NK-92 (cell line): ENCODE measurements around the gene SLC17A3.

ENCODE experiments used
- DNase-seq: peaks from one replicate; lab custom pipeline; 2025; ENCODE audit not compliant: unreplicated experiment; lab: John Stamatoyannopoulos, UW

Gene SLC17A3

GRCh38 chr6:25889877-25890853 lies 16.1 kb upstream of the SLC17A3 start:
- DNase-seq, result no peak

GRCh38 chr6:25888626-25889025 lies 14.6 kb upstream of the SLC17A3 start:
- no peak for DNase-seq

- no peak for DNase-seq
These were observed 12.0 kb upstream of the SLC17A3 start for GRCh38 chr6:25886066-25886465.

GRCh38 chr6:25883991-25884390 lies 9.9 kb upstream of the SLC17A3 start:
- no peak for DNase-seq

GRCh38 chr6:25883536-25883935 lies 9.5 kb upstream of the SLC17A3 start:
- no peak for DNase-seq

GRCh38 chr6:25882051-25882496 lies 8.0 kb upstream of the SLC17A3 start:
- no peak for DNase-seq

- no peak for DNase-seq
These were observed 6.6 kb upstream of the SLC17A3 start for GRCh38 chr6:25880601-25881000.

- no peak for DNase-seq
These were observed 4.8 kb upstream of the SLC17A3 start for GRCh38 chr6:25878721-25879322.

- DNase-seq, result no peak
These were observed 2.0 kb upstream of the SLC17A3 start for GRCh38 chr6:25875926-25876602.

GRCh38 chr6:25875563-25875905 lies 1.5 kb upstream of the SLC17A3 start:
- DNase-seq, result no peak

- no peak for DNase-seq
These were observed 949 bp upstream of the SLC17A3 start for GRCh38 chr6:25874822-25875562.

GRCh38 chr6:25872814-25873213 lies 1.2 kb downstream of the SLC17A3 start:
- no peak for DNase-seq

- no peak for DNase-seq
These were observed 4.2 kb downstream of the SLC17A3 start for GRCh38 chr6:25869840-25870239.

GRCh38 chr6:25868436-25869183 lies 5.4 kb downstream of the SLC17A3 start:
- DNase-seq, result no peak

GRCh38 chr6:25866011-25866410 lies 8.0 kb downstream of the SLC17A3 start:
- DNase-seq, result no peak

GRCh38 chr6:25863360-25863759 lies 10.7 kb downstream of the SLC17A3 start:
- no peak for DNase-seq

- DNase-seq, result no peak
These were observed 11.8 kb downstream of the SLC17A3 start for GRCh38 chr6:25862199-25862598.

GRCh38 chr6:25852756-25853155 lies 21.3 kb downstream of the SLC17A3 start:
- DNase-seq, result no peak

- no peak for DNase-seq
These were observed 22.1 kb downstream of the SLC17A3 start for GRCh38 chr6:25851961-25852360.

- no peak for DNase-seq
These were observed 29.5 kb downstream of the SLC17A3 start for GRCh38 chr6:25844518-25844917.
